ENCODE data around the gene LBHD2. TPM values are rescaled to one million over a fixed set of nuclear protein-coding genes. Genes with fewer than 3 reads are reported as not detected.
A peak's percentile ranks its signal among the peaks of the same experiment; 100 is the strongest.

Gene LBHD2
- total RNA-seq, 1 donor from 2014 or later, result not detected

DNA sequence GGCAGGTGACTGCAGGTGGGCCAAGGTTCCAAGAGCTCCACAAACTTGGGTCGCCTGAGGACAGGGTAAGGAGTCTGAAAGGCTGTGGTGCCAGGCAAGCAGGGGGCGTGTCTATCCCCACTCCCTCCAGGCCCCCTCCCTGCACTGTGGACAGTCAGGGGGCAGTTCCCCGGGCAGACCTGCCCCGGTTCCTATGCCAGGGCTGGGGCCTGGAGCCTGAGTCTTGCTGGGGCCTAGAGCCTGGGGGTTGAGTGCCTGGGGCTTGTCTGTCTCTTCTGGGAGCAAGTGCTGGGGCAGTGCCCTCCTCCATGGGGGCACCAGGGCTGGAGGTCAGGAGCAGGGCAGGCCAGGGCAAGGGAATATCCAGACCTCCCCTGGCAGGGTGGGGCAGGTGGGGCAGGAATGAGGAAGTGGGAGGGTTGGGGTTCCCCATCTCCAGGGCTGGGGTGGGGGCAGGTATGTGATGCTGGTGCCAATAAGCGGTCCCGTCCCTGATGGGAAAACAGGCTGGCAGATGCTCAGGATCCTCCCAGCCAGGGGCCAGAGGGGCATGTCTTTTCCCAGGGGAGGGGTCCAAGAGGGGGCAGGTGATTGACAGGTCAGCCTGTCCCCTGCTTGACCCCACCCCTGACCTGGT lies 27.3 kb downstream of the LBHD2 start:
- Histone ChIP-seq H3K36me3 (no peaks in the 10 kb centered on the region), H3K4me3 (no peak overlapping the region), H3K27ac (peak overlapping the region; percentile 66), H3K9me3 (no peaks in the 10 kb centered on the region), H3K4me1 (peaks cover 56% of the 10 kb centered on the region), H3K27me3 (no peaks in the 10 kb centered on the region)
- TF ChIP-seq POLR2AphosphoS5 (IDR thresholded peaks at IDR 0.05; ENCODE audit: insufficient read depth in 1 of 2, low read depth in 1 of 2) (no peak), POLR2A (IDR thresholded peaks at IDR 0.05) (no peak)
- TF ChIP-seq, protein P1, sequence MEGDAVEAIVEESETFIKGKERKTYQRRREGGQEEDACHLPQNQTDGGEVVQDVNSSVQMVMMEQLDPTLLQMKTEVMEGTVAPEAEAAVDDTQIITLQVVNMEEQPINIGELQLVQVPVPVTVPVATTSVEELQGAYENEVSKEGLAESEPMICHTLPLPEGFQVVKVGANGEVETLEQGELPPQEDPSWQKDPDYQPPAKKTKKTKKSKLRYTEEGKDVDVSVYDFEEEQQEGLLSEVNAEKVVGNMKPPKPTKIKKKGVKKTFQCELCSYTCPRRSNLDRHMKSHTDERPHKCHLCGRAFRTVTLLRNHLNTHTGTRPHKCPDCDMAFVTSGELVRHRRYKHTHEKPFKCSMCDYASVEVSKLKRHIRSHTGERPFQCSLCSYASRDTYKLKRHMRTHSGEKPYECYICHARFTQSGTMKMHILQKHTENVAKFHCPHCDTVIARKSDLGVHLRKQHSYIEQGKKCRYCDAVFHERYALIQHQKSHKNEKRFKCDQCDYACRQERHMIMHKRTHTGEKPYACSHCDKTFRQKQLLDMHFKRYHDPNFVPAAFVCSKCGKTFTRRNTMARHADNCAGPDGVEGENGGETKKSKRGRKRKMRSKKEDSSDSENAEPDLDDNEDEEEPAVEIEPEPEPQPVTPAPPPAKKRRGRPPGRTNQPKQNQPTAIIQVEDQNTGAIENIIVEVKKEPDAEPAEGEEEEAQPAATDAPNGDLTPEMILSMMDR (IDR thresholded peaks at IDR 0.05), result no peak
- intact Hi-C loops (cut with DNase I), result no loop called here
- DNase-seq (ENCODE audit: extremely low spot score in 2 of 2), result no peak

DNA sequence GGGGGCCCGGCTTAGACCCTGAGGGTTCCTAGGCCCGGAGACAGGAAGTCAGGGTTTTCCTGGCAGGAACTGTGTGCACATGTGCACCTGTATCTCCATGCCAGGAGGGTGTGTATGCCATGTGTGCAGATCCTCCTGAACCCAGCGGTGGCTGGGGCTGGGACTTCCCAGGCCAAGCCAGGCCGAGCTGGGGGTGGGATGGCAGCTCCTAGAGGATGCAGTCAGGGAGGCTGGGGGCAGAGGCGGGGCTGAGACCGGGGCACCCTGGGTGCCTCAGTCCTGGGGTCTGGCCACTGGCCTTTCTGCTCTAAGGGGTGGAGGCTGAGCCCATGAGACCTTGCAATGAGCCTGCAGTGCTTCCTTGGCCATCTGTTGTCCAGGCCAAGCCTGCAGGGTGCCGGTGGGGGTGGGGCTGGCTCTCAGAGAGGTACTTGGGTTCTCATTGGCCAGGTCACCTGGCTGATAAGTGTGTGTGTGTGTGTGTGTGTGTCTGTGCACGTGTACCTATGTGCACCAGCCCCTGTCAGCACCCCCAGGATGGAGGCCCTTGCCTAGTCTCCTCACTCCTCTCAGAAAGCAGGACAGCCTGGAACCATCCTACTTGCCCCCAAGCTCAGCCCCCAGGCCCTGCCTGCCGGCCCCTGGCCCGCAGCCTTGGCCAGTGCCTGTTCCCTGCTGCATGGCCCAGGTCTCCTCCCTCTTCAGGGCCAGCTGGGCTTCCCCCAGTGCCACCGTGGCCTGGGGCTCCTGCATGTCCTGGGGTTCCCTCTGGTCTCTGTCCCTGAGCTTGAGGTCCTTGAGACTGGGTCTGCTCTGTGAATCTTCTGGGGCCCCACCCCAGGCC lies 28.6 kb downstream of the LBHD2 start:
- no peak for DNase-seq (ENCODE audit: extremely low spot score in 2 of 2)
- intact Hi-C loops (cut with DNase I), result no loop called here
- peaks cover 56% of the 10 kb centered on the region for H3K4me1 ChIP-seq
- no peaks in the 10 kb centered on the region for H3K27me3 ChIP-seq
- TF ChIP-seq POLR2AphosphoS5 (IDR thresholded peaks at IDR 0.05; ENCODE audit: insufficient read depth in 1 of 2, low read depth in 1 of 2), result no peak
- TF ChIP-seq POLR2A (IDR thresholded peaks at IDR 0.05), result no peak
- TF ChIP-seq, protein P1 (IDR thresholded peaks at IDR 0.05), result no peak
- no peak overlapping the region for H3K4me3 ChIP-seq
- peak overlapping the region; percentile 66 for H3K27ac ChIP-seq
- H3K36me3 ChIP-seq, result no peaks in the 10 kb centered on the region
- no peaks in the 10 kb centered on the region for H3K9me3 ChIP-seq

DNA sequence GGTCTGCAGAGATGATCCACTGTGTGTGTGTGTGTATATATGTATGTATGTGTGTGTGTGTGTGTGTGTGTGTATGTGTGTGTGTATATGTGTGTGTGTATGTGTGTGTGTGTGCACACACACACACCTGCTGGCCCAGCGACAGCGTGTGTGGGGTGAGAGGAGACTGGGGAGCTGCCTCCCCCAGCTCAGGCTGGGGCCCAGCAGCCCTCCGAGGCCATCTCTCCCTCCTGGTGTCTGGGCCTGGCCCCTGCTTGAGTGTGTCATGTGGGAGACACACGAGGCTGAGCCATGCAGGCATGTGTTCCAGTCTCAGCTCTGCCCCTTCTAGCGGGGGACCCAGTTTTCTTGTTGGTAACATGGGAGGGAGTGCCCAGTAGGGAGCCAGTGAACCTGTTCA lies 29.3 kb downstream of the LBHD2 start:
- intact Hi-C loops (cut with DNase I), result no loop called here

DNA sequence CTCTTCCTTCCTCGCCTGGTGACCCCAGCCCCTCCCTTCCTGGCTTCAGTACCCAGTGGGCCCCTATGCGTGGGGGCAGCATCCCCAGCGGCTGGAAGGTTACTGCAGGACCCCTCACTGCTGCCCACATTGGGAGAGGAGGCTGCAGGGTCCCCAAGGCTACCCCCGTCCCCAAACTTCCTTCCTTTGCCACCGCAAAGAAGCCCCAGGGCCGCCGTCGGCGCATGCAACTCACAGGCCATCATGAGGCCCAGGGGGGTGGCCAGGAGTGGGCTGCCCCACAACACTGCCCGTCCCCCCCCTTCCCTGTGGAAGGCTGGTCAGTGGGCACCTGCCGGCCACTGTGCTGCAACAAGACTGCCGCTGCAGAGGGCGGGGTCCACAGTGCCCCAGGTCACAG lies 29.8 kb downstream of the LBHD2 start:
- DNase-seq (ENCODE audit: extremely low spot score in 2 of 2), result no peak
- Histone ChIP-seq H3K4me3 (no peak overlapping the region), H3K27me3 (no peaks in the 10 kb centered on the region), H3K4me1 (peaks cover 60% of the 10 kb centered on the region), H3K36me3 (no peaks in the 10 kb centered on the region), H3K9me3 (no peaks in the 10 kb centered on the region), H3K27ac (peak overlapping the region; percentile 71)
- TF ChIP-seq, protein P1 (IDR thresholded peaks at IDR 0.05), result no peak
- TF ChIP-seq POLR2A (IDR thresholded peaks at IDR 0.05) (no peak), POLR2AphosphoS5 (IDR thresholded peaks at IDR 0.05; ENCODE audit: insufficient read depth in 1 of 2, low read depth in 1 of 2) (no peak)
- intact Hi-C loops (cut with DNase I), result no loop called here

More for the DNA sequence above, 29.3 kb downstream of the LBHD2 start:
- TF ChIP-seq POLR2A (IDR thresholded peaks at IDR 0.05) (no peak), POLR2AphosphoS5 (IDR thresholded peaks at IDR 0.05; ENCODE audit: insufficient read depth in 1 of 2, low read depth in 1 of 2) (no peak)
- TF ChIP-seq, protein P1 (IDR thresholded peaks at IDR 0.05), result no peak
- Histone ChIP-seq H3K27ac (no peak overlapping the region), H3K9me3 (no peaks in the 10 kb centered on the region), H3K36me3 (no peaks in the 10 kb centered on the region), H3K4me1 (peaks cover 59% of the 10 kb centered on the region), H3K4me3 (no peak overlapping the region), H3K27me3 (no peaks in the 10 kb centered on the region)
- no peak for DNase-seq (ENCODE audit: extremely low spot score in 2 of 2)

Data from vagina (tissue), 2 donors.